ENCODE results near the gene TPX2. TPM values are rescaled to one million over a fixed set of nuclear protein-coding genes. Genes with fewer than 3 reads are reported as not detected.

The TPX2 gene
- polyA plus RNA-seq, 1 donor (not counting 4 experiments of a cell fraction or from before 2014, with no cell fraction given), result 31.5 TPM

- Histone ChIP-seq H4K20me1 (ENCODE audit: control insufficient read depth, extremely low read depth, insufficient read depth, low read length) (peaks cover 3% of the 10 kb centered on the region), H3K4me1 (ENCODE audit: control insufficient read depth, extremely low read depth, insufficient read depth, low read length) (no peaks in the 10 kb centered on the region), H3K9me3 (ENCODE audit: control insufficient read depth, low read depth, low read length) (no peaks in the 10 kb centered on the region), H2AFZ (ENCODE audit: control insufficient read depth, low read length) (no peak overlapping the region), H3K4me3 (ENCODE audit: control insufficient read depth in 2 of 3, extremely low read depth in 1 of 3, insufficient read depth in 2 of 3, low read depth in 1 of 3, low read length in 3 of 3) (no peak overlapping the region), H3K79me2 (ENCODE audit: control insufficient read depth, insufficient read depth, low read length) (no peaks in the 10 kb centered on the region), H3K27me3 (ENCODE audit: control insufficient read depth, extremely low read depth, insufficient read depth, low read length) (peaks cover 37% of the 10 kb centered on the region), H3K9ac (ENCODE audit: control insufficient read depth, extremely low read depth, insufficient read depth, low read length) (no peak overlapping the region), H3K9me1 (ENCODE audit: control insufficient read depth, extremely low read depth, insufficient read depth, low read length) (no peaks in the 10 kb centered on the region), H3K4me2 (ENCODE audit: control insufficient read depth, extremely low read depth, insufficient read depth, low read depth, low read length) (no peak overlapping the region), H3K27ac (ENCODE audit: control insufficient read depth, insufficient read depth, low read length) (no peak overlapping the region), H3K36me3 (ENCODE audit: control insufficient read depth in 2 of 2, extremely low read depth in 1 of 2, insufficient read depth in 2 of 2, low read length in 2 of 2) (no peaks in the 10 kb centered on the region)
- no peak for FAIRE-seq
- dilution Hi-C loops (cut with MboI; ENCODE audit: extremely low pct_ligation_motif_present, low sequenced_read_pairs), result no loop called here
- TF ChIP-seq EZH2 (IDR thresholded peaks at IDR 0.05; ENCODE audit: low read length) (no peak), CTCF (optimal IDR thresholded peaks at IDR 0.05 in 1 of 3, IDR thresholded peaks at IDR 0.05 in 1 of 3, conservative IDR thresholded peaks at IDR 0.05 in 1 of 3; ENCODE audit: extremely low read depth in 1 of 3, insufficient read depth in 2 of 3, low read length in 3 of 3) (no peak)
- no peak for DNase-seq (ENCODE audit: low read depth, low spot score)
These were observed 107.7 kb downstream of the TPX2 start for GRCh38 chr20:31846793-31847138.

- FAIRE-seq, result no peak
- Histone ChIP-seq H3K4me2 (ENCODE audit: control insufficient read depth, extremely low read depth, insufficient read depth, low read depth, low read length) (no peak overlapping the region), H3K27me3 (ENCODE audit: control insufficient read depth, extremely low read depth, insufficient read depth, low read length) (peaks cover 32% of the 10 kb centered on the region), H3K79me2 (ENCODE audit: control insufficient read depth, insufficient read depth, low read length) (no peaks in the 10 kb centered on the region), H3K9me1 (ENCODE audit: control insufficient read depth, extremely low read depth, insufficient read depth, low read length) (no peaks in the 10 kb centered on the region), H4K20me1 (ENCODE audit: control insufficient read depth, extremely low read depth, insufficient read depth, low read length) (no peaks in the 10 kb centered on the region), H3K4me3 (ENCODE audit: control insufficient read depth in 2 of 3, extremely low read depth in 1 of 3, insufficient read depth in 2 of 3, low read depth in 1 of 3, low read length in 3 of 3) (no peak overlapping the region), H3K4me1 (ENCODE audit: control insufficient read depth, extremely low read depth, insufficient read depth, low read length) (no peaks in the 10 kb centered on the region), H3K27ac (ENCODE audit: control insufficient read depth, insufficient read depth, low read length) (no peak overlapping the region), H3K9me3 (ENCODE audit: control insufficient read depth, low read depth, low read length) (no peaks in the 10 kb centered on the region), H3K36me3 (ENCODE audit: control insufficient read depth in 2 of 2, extremely low read depth in 1 of 2, insufficient read depth in 2 of 2, low read length in 2 of 2) (no peaks in the 10 kb centered on the region), H3K9ac (ENCODE audit: control insufficient read depth, extremely low read depth, insufficient read depth, low read length) (no peak overlapping the region), H2AFZ (ENCODE audit: control insufficient read depth, low read length) (no peak overlapping the region)
- dilution Hi-C loops (cut with MboI; ENCODE audit: extremely low pct_ligation_motif_present, low sequenced_read_pairs), result no loop called here
- no peak for DNase-seq (ENCODE audit: low read depth, low spot score)
- TF ChIP-seq CTCF (optimal IDR thresholded peaks at IDR 0.05 in 1 of 3, IDR thresholded peaks at IDR 0.05 in 1 of 3, conservative IDR thresholded peaks at IDR 0.05 in 1 of 3; ENCODE audit: extremely low read depth in 1 of 3, insufficient read depth in 2 of 3, low read length in 3 of 3), result no peak
- no peak for TF ChIP-seq EZH2 (IDR thresholded peaks at IDR 0.05; ENCODE audit: low read length)
These were observed 109.3 kb downstream of the TPX2 start for GRCh38 chr20:31848088-31848999.

Measured in keratinocyte (primary cell).